HG03378 (cell line): Measurements from ENCODE around the gene MAP3K19.
"Not testable (repeated sequence)": the region's sequence is repeated elsewhere in the genome, so short reads cannot be mapped to it uniquely, and the experiment has no call there.

Experiments used
- ATAC-seq: cut with Tn5 transposase; IDR thresholded peaks from one replicate; pipeline ENCODE4 v1.9.1; 2021; ENCODE audit warnings: mild to moderate bottlenecking, moderate library complexity; ENCODE audit not compliant: unreplicated experiment

MAP3K19 gene

GRCh38 chr2:134999521-134999920, 47.7 kb downstream of the MAP3K19 start:
- ATAC-seq: no peak

- ATAC-seq: no peak
Observed at GRCh38 chr2:134988994-134989605, 58.1 kb downstream of the MAP3K19 start.

- ATAC-seq: no peak
Observed at GRCh38 chr2:134985061-134985460, 62.2 kb downstream of the MAP3K19 start.

GRCh38 chr2:134982603-134983002, 64.6 kb downstream of the MAP3K19 start:
- ATAC-seq: no peak

GRCh38 chr2:134980639-134981038, 66.6 kb downstream of the MAP3K19 start:
- no peak for ATAC-seq

GRCh38 chr2:134979221-134979620, 68.0 kb downstream of the MAP3K19 start:
- no peak for ATAC-seq

- not testable (repeated sequence) for ATAC-seq
Observed at GRCh38 chr2:134977104-134977503, 70.1 kb downstream of the MAP3K19 start.

GRCh38 chr2:134976074-134976702, 71.1 kb downstream of the MAP3K19 start:
- ATAC-seq: no peak

GRCh38 chr2:134975281-134976009, 71.8 kb downstream of the MAP3K19 start:
- no peak for ATAC-seq

GRCh38 chr2:134973241-134974138, 73.8 kb downstream of the MAP3K19 start:
- ATAC-seq: no peak

GRCh38 chr2:134967166-134967565, 80.1 kb downstream of the MAP3K19 start:
- not testable (repeated sequence) for ATAC-seq

- ATAC-seq: no peak
Observed at GRCh38 chr2:134957477-134957876, 89.8 kb downstream of the MAP3K19 start.

- ATAC-seq: no peak
Observed at GRCh38 chr2:134955744-134956143, 91.5 kb downstream of the MAP3K19 start.

GRCh38 chr2:134954065-134954464, 93.2 kb downstream of the MAP3K19 start:
- ATAC-seq: no peak

- no peak for ATAC-seq
Observed at GRCh38 chr2:134952608-134953007, 94.6 kb downstream of the MAP3K19 start.

GRCh38 chr2:134950886-134951285, 96.4 kb downstream of the MAP3K19 start:
- no peak for ATAC-seq

- ATAC-seq: no peak
Observed at GRCh38 chr2:134949981-134950708, 97.1 kb downstream of the MAP3K19 start.

GRCh38 chr2:134946073-134946472, 101.2 kb downstream of the MAP3K19 start:
- ATAC-seq: no peak

GRCh38 chr2:134944975-134945374, 102.3 kb downstream of the MAP3K19 start:
- ATAC-seq: no peak

GRCh38 chr2:134943540-134943939, 103.7 kb downstream of the MAP3K19 start:
- peak; percentile 77 for ATAC-seq
